ENCODE data around the gene SSNA1. TPM values are rescaled to one million over a fixed set of nuclear protein-coding genes. Genes with fewer than 3 reads are reported as not detected.

Gene SSNA1
- total and polyA plus RNA-seq, 9 of the 15 experiments (the other 6 are each of a cell fraction or from before 2014, with no cell fraction given) = 1.9 to 130 (median 57.1) TPM

DNA sequence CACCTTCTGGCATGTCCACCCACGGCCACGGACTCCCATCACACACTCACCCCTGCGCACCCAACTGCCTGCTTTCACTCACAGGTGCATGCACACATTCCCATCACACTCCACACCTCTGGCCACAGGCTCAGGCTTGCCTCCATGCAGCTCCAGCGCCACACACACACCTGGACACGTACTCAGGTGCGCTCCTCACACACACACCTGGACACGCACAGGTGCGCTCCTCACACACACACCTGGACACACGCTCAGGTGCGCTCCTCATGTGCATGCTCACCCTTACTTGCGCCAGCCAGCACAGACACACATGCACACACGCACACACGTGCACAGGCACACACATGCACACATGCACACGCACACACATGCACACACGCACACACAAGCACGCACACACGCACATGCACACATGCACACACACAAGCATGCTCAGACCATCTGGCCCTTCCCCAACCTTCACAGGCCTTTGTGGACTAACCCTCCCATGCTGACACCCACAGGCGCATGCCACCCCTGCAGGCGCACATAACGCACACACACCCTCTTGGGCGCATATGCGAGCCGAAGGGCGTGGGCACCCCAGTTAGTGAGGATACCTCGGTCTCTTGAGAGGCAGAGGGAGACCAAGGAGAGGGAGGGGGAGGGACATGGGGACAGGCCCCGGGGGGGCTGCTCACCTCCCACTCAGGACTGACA is 41.2 kb upstream of the SSNA1 start (continued):
- TF ChIP-seq ETS1 (conservative IDR thresholded peaks at IDR 0.05; ENCODE audit: control insufficient read depth, low read depth, low read length) = no peak

GRCh38 chr9:137147793-137148160 is 40.7 kb upstream of the SSNA1 start:
- H3K4me1 ChIP-seq (replicated peaks in 1 of 2; ENCODE audit: control insufficient read depth in 2 of 2, insufficient read depth in 2 of 2, low read length in 2 of 2) = peaks cover 8 to 52% of the 10 kb centered on the region in 2 experiments; a peak in 3 of 5 replicates
- no peak overlapping the region for H3K4me3 ChIP-seq
- H3K27ac ChIP-seq (ENCODE audit: extremely low read depth, low read depth, low read length) = no peak overlapping the region
- 0 out of 2 replicates have a peak, but pooled peaks cover 5% of the 10 kb centered on the region for H4K20me1 ChIP-seq (replicated peaks; ENCODE audit: control insufficient read depth, insufficient read depth, low read length)
- no peak overlapping the region for H3K4me2 ChIP-seq (ENCODE audit: insufficient read depth, low read length)
- DNase-seq (ENCODE audit: extremely low read depth in 1 of 4, low spot score in 3 of 4) = no peak
- POLR2A ChIA-PET = interaction anchor here (1.2 kb wide), 1 partner anchor 20 kb away, joined by 4 read pairs; no protein-coding TSS in a partner anchor
- no TSS peak for BruUV-seq (replicated peaks)
- FAIRE-seq = no peak
- no peaks in the 10 kb centered on the region for H3K79me2 ChIP-seq (ENCODE audit: control insufficient read depth, insufficient read depth, low read length)
- in situ Hi-C loops (cut with MboI) = no loop called here
- H3K9me1 ChIP-seq (ENCODE audit: control insufficient read depth, insufficient read depth, low read length) = no peaks in the 10 kb centered on the region
- intact Hi-C loops (cut with micrococcal nuclease) = no loop called here
- TF ChIP-seq ZNF3 (CRISPR knock-in tag; IDR thresholded peaks at IDR 0.05) (no peak), JUN (IDR thresholded peaks at IDR 0.05; ENCODE audit: borderline replicate concordance, low read depth, low read length) (no peak), JUN (CRISPR knock-in tag; IDR thresholded peaks at IDR 0.05; ENCODE audit: borderline replicate concordance) (no peak), XRCC5 (IDR thresholded peaks at IDR 0.05; ENCODE audit: low read depth, low read length) (no peak)
- H2AFZ ChIP-seq (ENCODE audit: low read depth, low read length) = no peak overlapping the region
- no peak for ATAC-seq
- WGBS (ENCODE audit: insufficient coverage, low coverage, missing lambda C conversion rate) = 35% methylated on average over 3 of the region's 24 CpGs
- H3K36me3 ChIP-seq (ENCODE audit: control insufficient read depth, insufficient read depth, low read length) = no peaks in the 10 kb centered on the region
- peaks cover 0 to 12% of the 10 kb centered on the region in 2 experiments; a peak in 2 of 5 replicates for H3K27me3 ChIP-seq (ENCODE audit: control insufficient read depth in 2 of 2, insufficient read depth in 2 of 2, low read length in 2 of 2)
- no peak overlapping the region; a peak in 1 of 4 replicates for H3K9ac ChIP-seq (ENCODE audit: insufficient read depth in 1 of 2, low read depth in 2 of 2, low read length in 2 of 2)
- no peaks in the 10 kb centered on the region for H3K9me3 ChIP-seq (replicated peaks; ENCODE audit: control insufficient read depth, insufficient read depth, low read depth, low read length)
- CTCF ChIA-PET (ENCODE audit: low intra/inter-chr PET ratio) = no interaction called here
